NCI-H1436 treated with DMSO at 0.1 percent for 48 hours (cell line): ENCODE results near the gene LNPK.
"Not testable (repeated sequence)": the region's sequence is repeated elsewhere in the genome, so short reads cannot be mapped to it uniquely, and the experiment has no call there.

Experiments
- DNase-seq: peaks from one replicate; lab custom pipeline; 2025; lab: John Stamatoyannopoulos, UW

The LNPK gene

GRCh38 chr2:175904035-175904434 is 98.0 kb downstream of the LNPK start:
- no peak for DNase-seq

- DNase-seq: no peak
These were observed 98.6 kb downstream of the LNPK start for GRCh38 chr2:175903384-175903936.

GRCh38 chr2:175895957-175896356 is 106.1 kb downstream of the LNPK start:
- not testable (repeated sequence) for DNase-seq

GRCh38 chr2:175892046-175892445 is 110.0 kb downstream of the LNPK start:
- no peak for DNase-seq

GRCh38 chr2:175890636-175891242 is 111.3 kb downstream of the LNPK start:
- DNase-seq: no peak

GRCh38 chr2:175889701-175890302 is 112.3 kb downstream of the LNPK start:
- DNase-seq: peak; percentile 96

GRCh38 chr2:175887776-175888175 is 114.3 kb downstream of the LNPK start:
- DNase-seq: peak; percentile 84

GRCh38 chr2:175884697-175885393 is 117.2 kb downstream of the LNPK start:
- DNase-seq: no peak

GRCh38 chr2:175883586-175884194 is 118.4 kb downstream of the LNPK start:
- DNase-seq: no peak

- no peak for DNase-seq
These were observed 122.4 kb downstream of the LNPK start for GRCh38 chr2:175879679-175880078.

- DNase-seq: no peak
These were observed 124.1 kb downstream of the LNPK start for GRCh38 chr2:175877845-175878544.

- DNase-seq: no peak
These were observed 127.8 kb downstream of the LNPK start for GRCh38 chr2:175874291-175874690.
